ENCODE measurements around the gene RDH13.
"Not testable (repeated sequence)": the region's sequence is repeated elsewhere in the genome, so short reads cannot be mapped to it uniquely, and the experiment has no call there.

RDH13 gene

DNA sequence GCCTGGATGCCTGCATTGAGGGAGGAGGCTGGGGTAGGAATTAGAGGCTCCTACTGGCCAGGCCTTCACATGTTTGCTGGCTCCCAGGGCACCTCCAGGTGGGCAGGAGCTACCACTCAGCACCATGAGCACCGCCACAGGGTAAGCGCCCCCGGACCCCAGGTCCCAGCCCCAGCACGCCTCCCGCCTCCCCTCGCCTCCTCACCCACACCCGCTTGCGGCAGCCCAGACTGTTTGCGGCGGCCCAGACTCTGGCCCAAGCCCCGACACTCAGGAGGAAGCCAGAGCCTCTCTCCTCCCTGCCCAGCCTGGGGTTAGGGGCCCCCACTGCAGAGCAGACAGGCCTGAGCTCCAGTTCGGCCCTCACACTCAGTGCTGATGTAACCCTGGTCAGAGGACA, 13.4 kb upstream of the RDH13 start:
- no peak for DNase-seq (ENCODE audit: low read depth)

- no peak for DNase-seq (ENCODE audit: low read depth)
Measured at GRCh38 chr19:55075371-55075998, 12.5 kb upstream of the RDH13 start, which contains the start of gene EPS8L1. Gene EPS8L1, plus strand, starts transcription at chr19:55075869. Its CDS starts 576 bp downstream, at chr19:55076445.

GRCh38 chr19:55071913-55072312, 9.0 kb upstream of the RDH13 start:
- DNase-seq (ENCODE audit: low read depth): no peak

DNA sequence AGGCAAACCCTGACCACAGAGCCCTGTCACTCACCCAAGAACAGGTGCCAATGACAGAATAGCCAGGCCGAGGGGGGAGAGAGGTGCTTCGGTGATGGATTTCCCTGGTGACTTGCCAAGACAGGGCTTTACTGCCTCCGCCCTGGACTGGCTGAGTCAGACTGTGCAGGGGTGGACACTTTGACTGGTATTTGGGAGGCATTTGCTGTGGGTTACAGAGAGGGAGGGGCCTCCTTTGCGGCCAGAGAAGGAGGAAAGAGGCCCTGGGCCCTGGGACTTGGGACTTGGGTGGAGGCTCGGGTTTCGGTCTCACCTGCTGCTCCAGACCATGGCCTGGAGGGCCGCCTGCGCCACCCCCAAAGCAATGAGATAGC, 8.2 kb upstream of the RDH13 start:
- no peak for DNase-seq (ENCODE audit: low read depth)

GRCh38 chr19:55070466-55071128, 7.6 kb upstream of the RDH13 start:
- no peak for DNase-seq (ENCODE audit: low read depth)

DNA sequence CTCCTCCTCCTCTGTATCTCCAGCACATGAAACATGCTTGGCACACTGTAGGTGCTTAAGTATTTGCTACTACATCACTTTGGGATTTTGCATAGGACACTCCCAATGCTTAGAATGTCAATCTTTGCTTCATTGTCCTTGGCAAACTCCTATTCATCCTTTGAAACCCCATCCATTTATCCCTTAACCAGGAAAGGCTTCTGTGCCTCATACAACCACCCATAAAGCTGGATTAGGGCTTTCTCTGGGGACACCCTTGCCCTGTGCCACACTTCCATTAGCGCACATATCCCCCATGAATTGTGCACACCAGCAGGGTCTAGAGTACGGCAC, 6.9 kb upstream of the RDH13 start:
- no peak for DNase-seq (ENCODE audit: low read depth)

GRCh38 chr19:55068950-55069864, 6.3 kb upstream of the RDH13 start:
- DNase-seq (ENCODE audit: low read depth): no peak

GRCh38 chr19:55067869-55068268, 4.9 kb upstream of the RDH13 start:
- DNase-seq (ENCODE audit: low read depth): no peak

DNA sequence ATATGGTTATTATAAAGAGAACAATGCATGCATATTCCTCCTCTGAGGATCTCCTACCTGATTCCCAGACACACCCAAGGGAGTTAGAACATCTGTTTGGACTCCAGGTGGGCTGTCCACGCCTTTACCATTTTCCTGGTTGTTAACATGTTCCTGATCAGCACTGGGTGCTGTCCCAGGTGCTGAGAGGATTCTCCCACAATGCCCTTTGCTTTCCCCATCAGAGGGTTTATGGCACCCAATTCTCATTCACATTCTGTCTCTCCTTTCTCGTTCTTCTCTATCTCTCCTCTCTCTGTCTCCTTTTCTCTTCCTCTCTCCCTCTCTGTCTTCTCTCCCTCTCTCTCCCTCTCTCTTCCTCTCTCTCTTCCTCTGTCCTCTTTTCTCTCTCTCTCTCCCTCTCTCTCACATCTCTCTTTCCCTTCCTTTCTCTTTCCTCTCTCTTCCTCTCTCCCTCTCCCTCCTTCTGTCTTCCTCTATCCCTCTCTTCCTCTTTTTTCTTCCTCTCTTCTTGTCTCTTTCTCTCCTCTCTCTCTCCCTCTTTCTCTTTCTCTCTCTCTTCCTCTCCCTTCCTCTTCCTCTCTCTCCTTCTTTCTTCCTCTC, 3.3 kb upstream of the RDH13 start:
- no peak for DNase-seq (ENCODE audit: low read depth)

DNA sequence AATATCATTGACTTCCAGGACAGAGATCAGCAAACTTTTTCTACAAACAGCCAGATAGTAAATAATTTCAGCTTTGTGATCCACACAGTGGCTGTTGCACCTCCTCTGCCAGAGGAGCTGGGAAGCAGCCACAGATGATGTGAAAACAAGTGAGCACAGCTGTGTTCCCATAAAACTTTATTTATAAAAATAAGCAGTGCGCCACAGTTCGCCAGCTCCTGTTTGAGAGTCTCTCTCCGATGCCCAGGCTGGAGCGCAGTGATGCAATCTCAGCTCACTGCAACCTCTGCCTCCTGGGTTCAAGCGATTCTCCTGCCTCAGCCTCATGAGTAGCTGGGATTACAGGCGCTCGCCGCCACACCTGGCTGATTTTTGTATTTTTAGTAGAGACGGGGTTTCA, 2.6 kb upstream of the RDH13 start:
- not testable (repeated sequence) for DNase-seq (ENCODE audit: low read depth)

DNA sequence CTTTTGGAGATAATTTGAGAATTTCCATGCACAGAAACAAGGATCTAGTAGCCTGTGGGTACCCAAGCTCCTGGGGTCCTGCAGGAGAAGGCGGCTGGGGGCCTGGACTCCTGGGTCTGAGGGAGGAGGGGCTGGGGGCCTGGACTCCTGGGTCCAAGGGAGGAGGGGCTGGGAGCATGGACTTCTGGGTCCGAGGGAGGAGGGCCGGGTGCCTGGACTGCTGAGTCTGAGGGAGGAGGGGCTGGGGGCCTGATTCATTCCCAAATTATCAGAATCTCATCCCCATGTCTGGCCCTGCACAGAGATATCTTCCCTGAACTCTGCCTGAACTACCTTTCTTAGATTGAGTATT, 520 bp upstream of the RDH13 start:
- no peak for DNase-seq (ENCODE audit: low read depth)

GRCh38 chr19:55060287-55060686, 2.7 kb downstream of the RDH13 start:
- not testable (repeated sequence) for DNase-seq (ENCODE audit: low read depth)

DNA sequence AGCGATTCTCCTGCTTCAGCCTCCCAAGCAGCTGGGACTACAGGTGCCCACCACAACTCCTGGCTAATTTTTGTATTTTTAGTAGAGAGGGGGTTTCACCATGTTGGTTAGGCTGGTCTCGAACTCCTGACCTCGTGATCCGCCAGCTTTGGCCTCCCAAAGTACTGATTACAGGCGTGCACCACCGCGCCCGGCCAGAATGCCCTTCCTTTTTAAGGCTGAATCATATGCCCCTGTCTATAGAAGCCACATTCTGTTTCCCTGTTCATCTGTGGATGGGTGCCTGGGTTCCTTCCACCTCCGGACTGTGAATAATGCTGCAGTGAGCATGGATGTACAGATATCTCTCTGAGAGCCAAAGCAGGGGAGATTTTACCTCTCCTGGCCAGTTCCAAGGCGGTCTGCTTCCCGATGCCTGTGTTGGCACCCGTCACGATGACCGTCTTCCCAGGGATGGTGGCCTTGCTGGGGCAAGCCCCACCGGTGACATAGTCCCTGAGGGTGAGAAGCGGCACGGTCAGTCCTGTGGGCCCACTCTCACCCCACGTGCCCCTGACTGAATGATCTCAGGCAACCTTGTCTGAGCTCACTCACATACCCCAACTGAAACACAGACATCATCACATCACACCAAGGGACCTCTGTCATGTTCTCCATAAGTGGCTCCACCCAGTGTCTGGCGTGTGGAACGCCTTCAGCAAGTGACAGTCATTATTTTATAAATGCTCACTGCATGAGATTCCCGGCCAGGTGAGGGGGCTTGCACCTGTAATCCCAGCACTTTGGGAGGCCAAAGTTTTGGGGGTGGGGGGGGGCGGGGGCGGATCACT, 4.0 kb downstream of the RDH13 start:
- no peak for DNase-seq (ENCODE audit: low read depth)

DNA sequence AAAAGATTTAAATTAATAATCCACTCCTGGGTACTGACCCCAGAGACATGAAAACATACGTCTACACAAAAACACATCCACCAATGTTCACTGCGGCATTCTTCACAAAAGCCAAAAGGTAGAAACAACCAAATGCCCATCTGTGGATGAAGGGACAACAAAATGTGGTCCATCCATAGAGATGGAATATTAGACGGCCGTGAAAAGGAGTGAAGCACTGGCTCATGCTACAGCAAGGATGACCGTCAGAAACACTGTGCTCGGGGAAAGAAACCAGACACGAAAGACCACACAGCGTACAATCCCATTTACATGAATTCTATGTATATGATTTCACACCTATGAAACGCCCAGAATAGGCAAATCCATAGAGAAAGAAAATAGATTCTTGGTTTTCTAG, 6.1 kb downstream of the RDH13 start:
- no peak for DNase-seq (ENCODE audit: low read depth)

DNA sequence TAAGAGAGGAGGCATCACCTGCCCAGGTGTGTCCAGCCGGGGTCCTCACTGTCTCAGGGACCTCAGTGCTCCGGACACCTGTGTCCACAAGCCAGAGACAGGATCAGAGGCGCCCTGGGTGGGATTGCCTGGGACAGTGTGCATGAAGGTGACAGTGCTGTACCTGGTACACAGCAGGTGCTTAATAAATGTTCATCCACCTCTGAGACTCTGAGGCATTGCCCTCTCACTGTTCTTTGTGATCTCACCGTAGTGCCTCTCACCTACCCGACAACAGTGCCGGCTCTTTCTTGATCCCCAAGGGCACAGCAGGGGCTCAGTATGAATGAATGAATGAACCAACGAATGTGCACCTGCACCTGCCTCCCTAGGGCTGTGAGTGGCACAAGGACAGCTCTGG, 9.2 kb downstream of the RDH13 start:
- DNase-seq (ENCODE audit: low read depth): no peak

DNA sequence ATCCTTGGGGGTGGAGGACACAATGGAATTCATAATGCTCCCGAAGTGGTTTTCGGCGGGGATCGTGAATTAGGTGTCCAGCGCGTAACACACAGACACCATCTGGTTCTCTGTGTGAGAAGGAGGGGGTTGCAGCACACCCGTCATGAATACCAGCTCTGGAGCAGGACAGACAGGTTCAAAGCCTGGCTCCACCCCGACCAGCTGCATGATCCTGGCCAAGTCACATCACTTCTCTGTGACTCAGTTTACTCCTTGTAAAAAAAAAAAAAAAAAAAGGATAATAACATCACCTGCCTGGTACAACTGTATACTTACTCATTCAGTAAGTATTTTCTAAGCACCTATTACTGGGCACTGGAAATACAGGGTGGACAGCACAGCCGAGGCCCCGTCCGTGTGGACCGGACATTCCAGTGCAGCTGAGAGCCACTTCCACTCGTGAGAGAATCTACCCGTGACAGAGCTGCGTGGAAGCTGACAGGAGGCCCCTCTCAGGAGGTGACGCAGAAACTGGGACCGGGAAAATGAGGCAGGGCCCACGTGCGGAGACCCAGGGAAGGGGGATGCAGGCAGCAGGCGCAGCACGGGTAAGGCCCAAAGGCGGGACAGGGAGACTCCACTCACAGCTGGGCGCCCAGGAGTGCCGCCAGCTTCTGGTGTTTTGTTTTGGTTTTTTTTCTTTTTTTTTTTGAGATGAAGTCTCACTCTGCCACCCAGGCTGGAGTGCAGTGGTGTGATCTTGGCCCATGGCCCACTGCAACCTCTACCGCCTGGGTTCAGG, 12.0 kb downstream of the RDH13 start:
- no peak for DNase-seq (ENCODE audit: low read depth)

GRCh38 chr19:55048446-55048845, 14.5 kb downstream of the RDH13 start:
- no peak for DNase-seq (ENCODE audit: low read depth)

DNA sequence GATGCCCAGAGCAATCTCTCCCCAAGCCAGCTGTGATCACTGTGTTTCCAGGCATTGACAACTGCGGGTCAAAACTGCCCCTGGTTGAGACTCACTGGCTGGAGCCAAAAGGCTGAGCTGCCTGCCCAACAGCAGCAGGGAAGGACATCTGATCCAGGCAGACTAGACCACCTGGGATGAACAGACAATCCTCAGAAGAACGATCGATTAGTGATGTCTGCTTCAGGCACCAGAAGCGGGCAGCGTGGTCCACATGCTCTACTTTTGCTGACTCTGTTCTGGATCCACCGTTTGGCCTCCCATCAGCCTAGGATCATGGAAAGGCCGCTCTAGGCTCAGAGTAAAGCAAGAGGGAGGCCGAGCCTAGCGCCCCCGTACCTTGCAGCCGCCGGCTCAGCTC, 15.0 kb downstream of the RDH13 start:
- no peak for DNase-seq (ENCODE audit: low read depth)

DNA sequence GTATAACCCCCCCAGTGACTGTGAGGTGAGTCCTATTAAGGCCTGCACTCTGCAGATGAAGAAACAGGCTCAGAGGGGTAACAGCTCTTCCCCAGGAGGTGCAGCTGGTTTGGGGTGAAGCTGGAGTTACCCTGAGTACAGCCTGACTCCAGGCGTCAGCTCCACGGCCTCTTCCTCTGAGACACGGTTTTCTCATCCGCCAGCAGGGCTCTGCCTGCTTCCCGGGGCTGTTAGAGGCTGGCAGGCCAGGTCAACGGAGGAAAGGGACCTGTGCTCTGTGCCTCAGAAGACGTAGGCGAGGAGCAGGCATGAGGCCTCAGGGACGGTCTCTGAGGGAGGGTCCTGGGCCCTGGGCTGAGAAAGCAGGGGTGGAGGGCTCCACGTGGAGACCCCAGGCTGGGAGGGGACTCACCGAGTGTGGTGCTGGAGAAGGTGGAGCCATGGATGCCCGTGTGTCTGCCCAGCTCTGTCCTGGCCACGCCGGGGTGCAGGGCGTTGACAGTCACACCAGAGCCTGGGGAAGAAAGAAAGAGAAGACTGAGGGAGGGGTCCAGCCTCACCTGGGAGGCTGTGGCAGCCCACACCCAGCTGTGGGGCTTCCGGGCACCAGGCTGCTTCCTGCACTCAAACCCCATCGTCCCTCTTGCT, 15.8 kb downstream of the RDH13 start:
- DNase-seq (ENCODE audit: low read depth): no peak

Measured in stimulated activated CD8-positive, alpha-beta memory T cell treated with anti-CD3 and anti-CD28 coated beads, Interleukin-12 subunit alpha, Interleukin-12 subunit beta, amount 100 ng/mL, for 1 hour (primary cell).